ENCODE results near the gene MAST2. TPM values are rescaled to one million over a fixed set of nuclear protein-coding genes. Genes with fewer than 3 reads are reported as not detected.

MAST2 gene
- total and polyA plus RNA-seq, 2 donors (not counting 3 experiments of a cell fraction or from before 2014, with no cell fraction given): 25.0 to 41.2 TPM

- no peak for DNase-seq (ENCODE audit: low read depth, low spot score)
- H3K79me2 ChIP-seq (ENCODE audit: control insufficient read depth, insufficient read depth, low read length): no peaks in the 10 kb centered on the region
- no peak for FAIRE-seq
- H3K27ac ChIP-seq (ENCODE audit: insufficient read depth, low read depth, low read length): no peak overlapping the region
- no TSS peak for BruUV-seq (replicated peaks)
- intact Hi-C loops (cut with micrococcal nuclease) (no loop called here), dilution Hi-C loops (cut with MboI; ENCODE audit: extremely low pct_ligation_motif_present, low sequenced_read_pairs) (no loop called here)
- no peaks in the 10 kb centered on the region for H3K27me3 ChIP-seq (ENCODE audit: control insufficient read depth in 2 of 2, insufficient read depth in 2 of 2, low read length in 2 of 2)
- no peak overlapping the region for H3K4me2 ChIP-seq (ENCODE audit: insufficient read depth, low read length)
- no peaks in the 10 kb centered on the region for H3K4me1 ChIP-seq (ENCODE audit: control insufficient read depth, extremely low read depth, insufficient read depth, low read length)
- H2AFZ ChIP-seq (ENCODE audit: low read depth, low read length): no peak overlapping the region
- TF ChIP-seq JUN (IDR thresholded peaks at IDR 0.05; ENCODE audit: borderline replicate concordance, insufficient read depth, insufficient read length, low read depth) (no peak), MAX (IDR thresholded peaks at IDR 0.05; ENCODE audit: insufficient read depth, insufficient read length) (no peak), MYC (IDR thresholded peaks at IDR 0.05; ENCODE audit: low read depth, low read length) (no peak), POLR2A (IDR thresholded peaks at IDR 0.05; ENCODE audit: low read depth, low read length) (no peak)
- ChIA-PET CTCF (interaction anchor here (1.2 kb wide), 1 partner anchor 21 kb away, joined by 3 read pairs; no protein-coding TSS in a partner anchor), POLR2A (no interaction called here)
- no peaks in the 10 kb centered on the region for H3K9me1 ChIP-seq (replicated peaks; ENCODE audit: control insufficient read depth, extremely low read depth, insufficient read depth, low read length)
- peaks cover 0 to 4% of the 10 kb centered on the region in 2 experiments for H3K36me3 ChIP-seq (ENCODE audit: control insufficient read depth in 2 of 2, extremely low read depth in 1 of 2, insufficient read depth in 2 of 2, low read length in 2 of 2)
- no peaks in the 10 kb centered on the region for H4K20me1 ChIP-seq (replicated peaks; ENCODE audit: control insufficient read depth, extremely low read depth, insufficient read depth, low read length)
- H3K9me3 ChIP-seq (replicated peaks; ENCODE audit: control insufficient read depth, insufficient read depth, low read length): no peaks in the 10 kb centered on the region
- H3K4me3 ChIP-seq (replicated peaks in 1 of 3; ENCODE audit: insufficient read depth in 1 of 3, low read depth in 1 of 3, low read length in 3 of 3): no peak overlapping the region
- H3K9ac ChIP-seq (replicated peaks; ENCODE audit: extremely low read depth, insufficient read depth, low read length): no peak overlapping the region
Measured at GRCh38 chr1:45973121-45973520, 169.7 kb downstream of the MAST2 start.

GRCh38 chr1:45974541-45975269, 171.3 kb downstream of the MAST2 start:
- BruUV-seq (replicated peaks): no TSS peak
- no peaks in the 10 kb centered on the region for H3K79me2 ChIP-seq (ENCODE audit: control insufficient read depth, insufficient read depth, low read length)
- no peak overlapping the region for H3K27ac ChIP-seq (ENCODE audit: insufficient read depth, low read depth, low read length)
- H3K4me3 ChIP-seq (replicated peaks in 1 of 3; ENCODE audit: insufficient read depth in 1 of 3, low read depth in 1 of 3, low read length in 3 of 3): no peak overlapping the region
- no peak for DNase-seq (ENCODE audit: low read depth, low spot score)
- ChIA-PET POLR2A (no interaction called here), CTCF (no interaction called here)
- TF ChIP-seq GATA2 (IDR thresholded peaks at IDR 0.05; ENCODE audit: insufficient read depth, insufficient read length, low read depth, low read length) (no peak), EZH2 (IDR thresholded peaks at IDR 0.05; ENCODE audit: borderline replicate concordance, low read depth, low read length, severe bottlenecking) (no peak), MAX (IDR thresholded peaks at IDR 0.05; ENCODE audit: insufficient read depth, insufficient read length) (no peak), POLR2A (IDR thresholded peaks at IDR 0.05; ENCODE audit: low read depth, low read length) (no peak), CTCF (IDR thresholded peaks at IDR 0.05; ENCODE audit: extremely low read depth in 1 of 2, insufficient read depth in 1 of 2, low read depth in 1 of 2, low read length in 2 of 2) (no peak), FOS (IDR thresholded peaks at IDR 0.05; ENCODE audit: borderline replicate concordance, insufficient read depth, low read length) (no peak), POLR2AphosphoS5 (IDR thresholded peaks at IDR 0.05; ENCODE audit: insufficient read depth, low read depth, low read length) (no peak), MYC (IDR thresholded peaks at IDR 0.05; ENCODE audit: low read depth, low read length) (no peak), JUN (IDR thresholded peaks at IDR 0.05; ENCODE audit: borderline replicate concordance, insufficient read depth, insufficient read length, low read depth) (no peak)
- dilution Hi-C loops (cut with MboI; ENCODE audit: extremely low pct_ligation_motif_present, low sequenced_read_pairs): no loop called here
- H3K36me3 ChIP-seq (ENCODE audit: control insufficient read depth in 2 of 2, extremely low read depth in 1 of 2, insufficient read depth in 2 of 2, low read length in 2 of 2): peaks cover 0 to 4% of the 10 kb centered on the region in 2 experiments
- H3K4me1 ChIP-seq (ENCODE audit: control insufficient read depth, extremely low read depth, insufficient read depth, low read length): no peaks in the 10 kb centered on the region
- no peaks in the 10 kb centered on the region for H3K9me3 ChIP-seq (replicated peaks; ENCODE audit: control insufficient read depth, insufficient read depth, low read length)
- H3K27me3 ChIP-seq (ENCODE audit: control insufficient read depth in 2 of 2, insufficient read depth in 2 of 2, low read length in 2 of 2): no peaks in the 10 kb centered on the region
- no peak overlapping the region for H3K9ac ChIP-seq (replicated peaks; ENCODE audit: extremely low read depth, insufficient read depth, low read length)
- intact Hi-C loops (cut with micrococcal nuclease): no loop called here
- no peak for FAIRE-seq
- no peaks in the 10 kb centered on the region for H4K20me1 ChIP-seq (replicated peaks; ENCODE audit: control insufficient read depth, extremely low read depth, insufficient read depth, low read length)
- no peak overlapping the region for H3K4me2 ChIP-seq (ENCODE audit: insufficient read depth, low read length)
- no peaks in the 10 kb centered on the region for H3K9me1 ChIP-seq (replicated peaks; ENCODE audit: control insufficient read depth, extremely low read depth, insufficient read depth, low read length)
- H2AFZ ChIP-seq (ENCODE audit: low read depth, low read length): no peak overlapping the region

Data from endothelial cell of umbilical vein (primary cell).